Measurements from ENCODE around the gene TOR4A. TPM values are rescaled to one million over a fixed set of nuclear protein-coding genes. Genes with fewer than 3 reads are reported as not detected.
"Not testable (repeated sequence)": the region's sequence is repeated elsewhere in the genome, so short reads cannot be mapped to it uniquely, and the experiment has no call there.

The TOR4A gene
- total RNA-seq, 2 experiments from 2014 or later: 11.7 to 22.3 TPM

- TF ChIP-seq CTCF (conservative IDR thresholded peaks at IDR 0.05; ENCODE audit: low read length) (no peak), EZH2phosphoT487 (IDR thresholded peaks at IDR 0.05; ENCODE audit: borderline replicate concordance, low read depth, low read length) (no peak)
- no peaks in the 10 kb centered on the region for H3K9me2 ChIP-seq (ENCODE audit: insufficient read depth, low read length)
- peaks cover 15% of the 10 kb centered on the region for H3K4me1 ChIP-seq (ENCODE audit: insufficient read depth, low read length, poor library complexity, severe bottlenecking)
- no peaks in the 10 kb centered on the region for H3K36me3 ChIP-seq (ENCODE audit: insufficient read depth, low read length)
- peaks cover 22% of the 10 kb centered on the region for H3K9me3 ChIP-seq (ENCODE audit: low read length)
- no peak overlapping the region for H3K27ac ChIP-seq (ENCODE audit: low read depth, low read length, poor library complexity, severe bottlenecking)
- H3K4me3 ChIP-seq (ENCODE audit: low read depth, low read length, poor library complexity, severe bottlenecking): no peak overlapping the region
- no TSS peak for BruUV-seq (replicated peaks)
- intact Hi-C loops (cut with micrococcal nuclease; ENCODE audit: unreplicated experiment): loop anchor here (10.0 kb wide), 1 partner anchor 89 kb away; no protein-coding TSS in a partner anchor
- H4K20me1 ChIP-seq (ENCODE audit: insufficient read depth, low read length): no peaks in the 10 kb centered on the region
- ChIA-PET POLR2A (no interaction called here), CTCF (ENCODE audit: unreplicated experiment) (no interaction called here)
- H2AFZ ChIP-seq (ENCODE audit: low read length): no peak overlapping the region
- no peak overlapping the region for H3K4me2 ChIP-seq (ENCODE audit: low read length)
- H3K79me2 ChIP-seq (ENCODE audit: insufficient read depth, low read depth, low read length): no peaks in the 10 kb centered on the region
- no peak for DNase-seq (ENCODE audit: low spot score)
These were observed 48.3 kb downstream of the TOR4A start for GRCh38 chr9:137325799-137326198.

GRCh38 chr9:137326445-137327065, 49.0 kb downstream of the TOR4A start:
- no TSS peak for BruUV-seq (replicated peaks)
- peak overlapping the region; percentile 22; the same call in 1 of the 2 replicates for H3K4me2 ChIP-seq (ENCODE audit: low read length)
- H3K36me3 ChIP-seq (ENCODE audit: insufficient read depth, low read length): no peaks in the 10 kb centered on the region
- H3K9me3 ChIP-seq (ENCODE audit: low read length): peaks cover 27% of the 10 kb centered on the region
- H3K9me2 ChIP-seq (ENCODE audit: insufficient read depth, low read length): no peaks in the 10 kb centered on the region
- ChIA-PET POLR2A (no interaction called here), CTCF (ENCODE audit: unreplicated experiment) (interaction anchor here (0.7 kb wide), 1 partner anchor 23 kb away, joined by 4 read pairs; no protein-coding TSS in a partner anchor)
- peaks cover 10% of the 10 kb centered on the region for H3K4me1 ChIP-seq (ENCODE audit: insufficient read depth, low read length, poor library complexity, severe bottlenecking)
- H4K20me1 ChIP-seq (ENCODE audit: insufficient read depth, low read length): no peaks in the 10 kb centered on the region
- peak; percentile 36 for DNase-seq (ENCODE audit: low spot score)
- no peak overlapping the region for H3K27ac ChIP-seq (ENCODE audit: low read depth, low read length, poor library complexity, severe bottlenecking)
- H3K4me3 ChIP-seq (ENCODE audit: low read depth, low read length, poor library complexity, severe bottlenecking): no peak overlapping the region
- intact Hi-C loops (cut with micrococcal nuclease; ENCODE audit: unreplicated experiment): loop anchor here (10.0 kb wide), 1 partner anchor 88 kb away; no protein-coding TSS in a partner anchor
- no peak for TF ChIP-seq EZH2phosphoT487 (IDR thresholded peaks at IDR 0.05; ENCODE audit: borderline replicate concordance, low read depth, low read length)
- TF ChIP-seq CTCF (conservative IDR thresholded peaks at IDR 0.05; ENCODE audit: low read length): no peak
- H2AFZ ChIP-seq (ENCODE audit: low read length): no peak overlapping the region
- no peaks in the 10 kb centered on the region for H3K79me2 ChIP-seq (ENCODE audit: insufficient read depth, low read depth, low read length)

GRCh38 chr9:137327641-137328550, 50.4 kb downstream of the TOR4A start:
- intact Hi-C loops (cut with micrococcal nuclease; ENCODE audit: unreplicated experiment): loop anchor here (10.0 kb wide), 1 partner anchor 87 kb away; no protein-coding TSS in a partner anchor
- H2AFZ ChIP-seq (ENCODE audit: low read length); CTCF ChIA-PET (ENCODE audit: unreplicated experiment); H3K4me1 ChIP-seq (ENCODE audit: insufficient read depth, low read length, poor library complexity, severe bottlenecking); H4K20me1 ChIP-seq (ENCODE audit: insufficient read depth, low read length); H3K79me2 ChIP-seq (ENCODE audit: insufficient read depth, low read depth, low read length); POLR2A ChIA-PET; H3K36me3 ChIP-seq (ENCODE audit: insufficient read depth, low read length); BruUV-seq (replicated peaks); DNase-seq (ENCODE audit: low spot score); H3K4me3 ChIP-seq (ENCODE audit: low read depth, low read length, poor library complexity, severe bottlenecking); H3K9me2 ChIP-seq (ENCODE audit: insufficient read depth, low read length); H3K4me2 ChIP-seq (ENCODE audit: low read length); H3K27ac ChIP-seq (ENCODE audit: low read depth, low read length, poor library complexity, severe bottlenecking): not testable (repeated sequence)
- peaks cover 27% of the 10 kb centered on the region for H3K9me3 ChIP-seq (ENCODE audit: low read length)

GRCh38 chr9:137329590-137329989, 52.1 kb downstream of the TOR4A start:
- H3K9me2 ChIP-seq (ENCODE audit: insufficient read depth, low read length); BruUV-seq (replicated peaks); POLR2A ChIA-PET; H3K4me3 ChIP-seq (ENCODE audit: low read depth, low read length, poor library complexity, severe bottlenecking); H3K36me3 ChIP-seq (ENCODE audit: insufficient read depth, low read length); H4K20me1 ChIP-seq (ENCODE audit: insufficient read depth, low read length); H3K4me2 ChIP-seq (ENCODE audit: low read length); H2AFZ ChIP-seq (ENCODE audit: low read length); DNase-seq (ENCODE audit: low spot score); H3K4me1 ChIP-seq (ENCODE audit: insufficient read depth, low read length, poor library complexity, severe bottlenecking); H3K27ac ChIP-seq (ENCODE audit: low read depth, low read length, poor library complexity, severe bottlenecking); H3K79me2 ChIP-seq (ENCODE audit: insufficient read depth, low read depth, low read length): not testable (repeated sequence)
- peaks cover 27% of the 10 kb centered on the region for H3K9me3 ChIP-seq (ENCODE audit: low read length)
- intact Hi-C loops (cut with micrococcal nuclease; ENCODE audit: unreplicated experiment): loop anchor here (10.0 kb wide), 1 partner anchor 85 kb away; no protein-coding TSS in a partner anchor
- CTCF ChIA-PET (ENCODE audit: unreplicated experiment): interaction anchor here (0.7 kb wide), 1 partner anchor 1880 kb away, joined by 3 read pairs; no protein-coding TSS in a partner anchor
